A549 treated with DMSO at 1 μM for 4 hours (cell line): ENCODE results near the gene HYOU1. TPM values are rescaled to one million over a fixed set of nuclear protein-coding genes. Genes with fewer than 3 reads are reported as not detected.

Experiments used
- total RNA-seq: library from RNA; stranded (reverse); fragments of 200-300 nt; extraction: Qiagen RNA extraction; gene quantifications from 5 replicates; pipeline ENCODE4 v1.2.3, GENCODE V29; 2022; ENCODE audit warnings: low read depth

The HYOU1 gene
- 46.0 to 54.7 TPM (median 51.4 TPM) in 5 replicates for total RNA-seq

GRCh38 chr11:119057000-119057769 lies at the start of gene HYOU1:
TSS of gene HYOU1 (minus strand) at chr11:119057205. CDS start at chr11:119056160, 1,045 bp downstream.

GRCh38 chr11:119101759-119102423 lies 44.9 kb upstream of the HYOU1 start, which contains the start of gene DPAGT1:
TSS of gene DPAGT1 (minus strand) at chr11:119101853. CDS start at chr11:119101655, 198 bp downstream.

GRCh38 chr11:119084663-119085436 lies 27.8 kb upstream of the HYOU1 start, which contains the start of gene HMBS:
TSS of gene HMBS (plus strand) at chr11:119084881. CDS start at chr11:119085034, 153 bp downstream.

GRCh38 chr11:119067371-119068222 lies 10.6 kb upstream of the HYOU1 start, which contains the start of gene VPS11:
TSS of gene VPS11 (plus strand) at chr11:119067818. CDS start at chr11:119067824, 6 bp downstream.

GRCh38 chr11:119030329-119031047 lies 26.5 kb downstream of the HYOU1 start, which contains the start of gene SLC37A4:
TSS of gene SLC37A4 (minus strand) at chr11:119030877.

GRCh38 chr11:119018074-119018938 lies 38.7 kb downstream of the HYOU1 start, which contains the start of the genes RPS25 and TRAPPC4:
TSS of gene RPS25 (minus strand) at chr11:119018343. CDS start at chr11:119018284, 59 bp downstream.
TSS of gene TRAPPC4 (plus strand) at chr11:119018766. CDS start at chr11:119018796, 30 bp downstream.

GRCh38 chr11:118997627-118998387 lies 59.2 kb downstream of the HYOU1 start, which contains the start of gene CENATAC:
TSS of gene CENATAC (plus strand) at chr11:118998138. CDS start at chr11:118998198, 60 bp downstream.

Other genes with a start within 250 kb of the HYOU1 start
- 0.07 to 0.24 TPM (median 0.20 TPM) in 5 replicates for gene CXCR5, start 173.3 kb downstream of the HYOU1 start, total RNA-seq
- 86.6 to 141 TPM (median 122 TPM) in 5 replicates for gene BCL9L, start 131.3 kb downstream of the HYOU1 start, total RNA-seq
- 0.53 to 0.94 TPM (median 0.81 TPM) in 5 replicates for gene UPK2, start 100.9 kb downstream of the HYOU1 start, total RNA-seq
- gene FOXR1, start 85.4 kb downstream of the HYOU1 start, total RNA-seq: not detected in 5 replicates
- gene CENATAC, start 59.1 kb downstream of the HYOU1 start, total RNA-seq: 10.0 to 18.0 TPM (median 11.3 TPM) in 5 replicates
- gene RPS25, start 38.9 kb downstream of the HYOU1 start, total RNA-seq: 759 to 1,109 TPM (median 829 TPM) in 5 replicates
- 57.0 to 64.6 TPM (median 62.7 TPM) in 5 replicates for gene TRAPPC4, start 38.4 kb downstream of the HYOU1 start, total RNA-seq
- 10.3 to 11.8 TPM (median 11.0 TPM) in 5 replicates for gene SLC37A4, start 26.3 kb downstream of the HYOU1 start, total RNA-seq
- 10.7 to 13.6 TPM (median 12.8 TPM) in 5 replicates for gene VPS11, start 10.6 kb upstream of the HYOU1 start, total RNA-seq
- 45.9 to 53.9 TPM (median 52.6 TPM) in 5 replicates for gene HMBS, start 27.7 kb upstream of the HYOU1 start, total RNA-seq
- gene DPAGT1, start 44.6 kb upstream of the HYOU1 start, total RNA-seq: 35.9 to 44.7 TPM (median 42.6 TPM) in 5 replicates
- gene C2CD2L, start 50.1 kb upstream of the HYOU1 start, total RNA-seq: 5.2 to 7.0 TPM (median 6.6 TPM) in 5 replicates
- 10.4 to 11.9 TPM (median 10.9 TPM) in 5 replicates for gene HINFP, start 64.4 kb upstream of the HYOU1 start, total RNA-seq
- gene ABCG4, start 91.8 kb upstream of the HYOU1 start, total RNA-seq: 0.19 to 0.36 TPM (median 0.25 TPM) in 5 replicates
- 9.3 to 11.7 TPM (median 11.5 TPM) in 5 replicates for gene NLRX1, start 111.5 kb upstream of the HYOU1 start, total RNA-seq
- gene NHERF4, start 128.3 kb upstream of the HYOU1 start, total RNA-seq: 0.07 to 0.25 TPM (median 0.17 TPM) in 3 of 5 replicates, not detected in the others
- 7.8 to 11.6 TPM (median 10.8 TPM) in 5 replicates for gene CBL, start 149.1 kb upstream of the HYOU1 start, total RNA-seq